GM18520 (cell line): Measurements from ENCODE around the gene TXNRD2.
"Not testable (repeated sequence)": the region's sequence is repeated elsewhere in the genome, so short reads cannot be mapped to it uniquely, and the experiment has no call there.

ENCODE experiments used
- ATAC-seq: cut with Tn5 transposase; IDR thresholded peaks from one replicate; pipeline ENCODE4 v1.9.1; 2021; ENCODE audit not compliant: unreplicated experiment

The TXNRD2 gene

GRCh38 chr22:19891317-19892256 is 50.0 kb downstream of the TXNRD2 start:
- no peak for ATAC-seq

GRCh38 chr22:19890502-19891316 is 50.9 kb downstream of the TXNRD2 start:
- ATAC-seq = no peak

GRCh38 chr22:19889951-19890350 is 51.7 kb downstream of the TXNRD2 start:
- no peak for ATAC-seq

- ATAC-seq = no peak
These were observed 53.4 kb downstream of the TXNRD2 start for GRCh38 chr22:19888131-19888746.

- ATAC-seq = no peak
These were observed 54.2 kb downstream of the TXNRD2 start for GRCh38 chr22:19887256-19887985.

GRCh38 chr22:19886605-19887255 is 54.9 kb downstream of the TXNRD2 start:
- ATAC-seq = no peak

- no peak for ATAC-seq
These were observed 55.6 kb downstream of the TXNRD2 start for GRCh38 chr22:19885841-19886592.

- no peak for ATAC-seq
These were observed 56.5 kb downstream of the TXNRD2 start for GRCh38 chr22:19884954-19885751.

- ATAC-seq = no peak
These were observed 57.3 kb downstream of the TXNRD2 start for GRCh38 chr22:19884161-19884953.

GRCh38 chr22:19883446-19883845 is 58.2 kb downstream of the TXNRD2 start:
- ATAC-seq = not testable (repeated sequence)

GRCh38 chr22:19882446-19883381 is 58.9 kb downstream of the TXNRD2 start:
- no peak for ATAC-seq

GRCh38 chr22:19880786-19881569 is 60.6 kb downstream of the TXNRD2 start:
- no peak for ATAC-seq

GRCh38 chr22:19879992-19880785 is 61.4 kb downstream of the TXNRD2 start:
- ATAC-seq = no peak

- ATAC-seq = no peak
These were observed 62.0 kb downstream of the TXNRD2 start for GRCh38 chr22:19879643-19879991.

GRCh38 chr22:19879246-19879570 is 62.4 kb downstream of the TXNRD2 start:
- no peak for ATAC-seq
